ENCODE data around the gene ADAMTSL1.

The ADAMTSL1 gene

GRCh38 chr9:18707489-18708205 is 233.7 kb downstream of the ADAMTSL1 start:
- DNase-seq = no peak

- DNase-seq = no peak
Observed at GRCh38 chr9:18708429-18708828, 234.5 kb downstream of the ADAMTSL1 start.

GRCh38 chr9:18710065-18710464 is 236.1 kb downstream of the ADAMTSL1 start:
- no peak for DNase-seq

GRCh38 chr9:18717759-18718158 is 243.8 kb downstream of the ADAMTSL1 start:
- no peak for DNase-seq

- no peak for DNase-seq
Observed at GRCh38 chr9:18718393-18718792, 244.4 kb downstream of the ADAMTSL1 start.

- no peak for DNase-seq
Observed at GRCh38 chr9:18718932-18719331, 245.0 kb downstream of the ADAMTSL1 start.

- DNase-seq = no peak
Observed at GRCh38 chr9:18720691-18721090, 246.7 kb downstream of the ADAMTSL1 start.

- no peak for DNase-seq
Observed at GRCh38 chr9:18721267-18721994, 247.5 kb downstream of the ADAMTSL1 start.

GRCh38 chr9:18721995-18722310 is 248.0 kb downstream of the ADAMTSL1 start:
- DNase-seq = no peak

GRCh38 chr9:18722882-18723281 is 248.9 kb downstream of the ADAMTSL1 start:
- DNase-seq = no peak

- DNase-seq = no peak
Observed at GRCh38 chr9:18723366-18723765, 249.4 kb downstream of the ADAMTSL1 start.

- DNase-seq = no peak
Observed at GRCh38 chr9:18726546-18726945, 252.6 kb downstream of the ADAMTSL1 start.

GRCh38 chr9:18727904-18728303 is 254.0 kb downstream of the ADAMTSL1 start:
- no peak for DNase-seq

GRCh38 chr9:18728642-18729041 is 254.7 kb downstream of the ADAMTSL1 start:
- no peak for DNase-seq

- no peak for DNase-seq
Observed at GRCh38 chr9:18730241-18730640, 256.3 kb downstream of the ADAMTSL1 start.

GRCh38 chr9:18739127-18739526 is 265.2 kb downstream of the ADAMTSL1 start:
- no peak for DNase-seq

GRCh38 chr9:18739641-18740318 is 265.8 kb downstream of the ADAMTSL1 start:
- no peak for DNase-seq

- no peak for DNase-seq
Observed at GRCh38 chr9:18741359-18741758, 267.4 kb downstream of the ADAMTSL1 start.

- DNase-seq = no peak
Observed at GRCh38 chr9:18741945-18742344, 268.0 kb downstream of the ADAMTSL1 start.

GRCh38 chr9:18743421-18743820 is 269.5 kb downstream of the ADAMTSL1 start:
- no peak for DNase-seq

GRCh38 chr9:18743971-18744370 is 270.0 kb downstream of the ADAMTSL1 start:
- no peak for DNase-seq

GRCh38 chr9:18745710-18746109 is 271.8 kb downstream of the ADAMTSL1 start:
- no peak for DNase-seq

GRCh38 chr9:18746631-18747030 is 272.7 kb downstream of the ADAMTSL1 start:
- no peak for DNase-seq

GRCh38 chr9:18747595-18747994 is 273.6 kb downstream of the ADAMTSL1 start:
- DNase-seq = no peak
